GM18873 (cell line): Measurements from ENCODE around the gene GPRC6A.
"Not testable (repeated sequence)": the region's sequence is repeated elsewhere in the genome, so short reads cannot be mapped to it uniquely, and the experiment has no call there.

Experiments used
- ATAC-seq: cut with Tn5 transposase; IDR thresholded peaks from one replicate; pipeline ENCODE4 v1.9.1; 2021; ENCODE audit warnings: mild to moderate bottlenecking, moderate library complexity, moderate number of reproducible peaks; ENCODE audit not compliant: unreplicated experiment, low FRiP score

The GPRC6A gene, protein sequence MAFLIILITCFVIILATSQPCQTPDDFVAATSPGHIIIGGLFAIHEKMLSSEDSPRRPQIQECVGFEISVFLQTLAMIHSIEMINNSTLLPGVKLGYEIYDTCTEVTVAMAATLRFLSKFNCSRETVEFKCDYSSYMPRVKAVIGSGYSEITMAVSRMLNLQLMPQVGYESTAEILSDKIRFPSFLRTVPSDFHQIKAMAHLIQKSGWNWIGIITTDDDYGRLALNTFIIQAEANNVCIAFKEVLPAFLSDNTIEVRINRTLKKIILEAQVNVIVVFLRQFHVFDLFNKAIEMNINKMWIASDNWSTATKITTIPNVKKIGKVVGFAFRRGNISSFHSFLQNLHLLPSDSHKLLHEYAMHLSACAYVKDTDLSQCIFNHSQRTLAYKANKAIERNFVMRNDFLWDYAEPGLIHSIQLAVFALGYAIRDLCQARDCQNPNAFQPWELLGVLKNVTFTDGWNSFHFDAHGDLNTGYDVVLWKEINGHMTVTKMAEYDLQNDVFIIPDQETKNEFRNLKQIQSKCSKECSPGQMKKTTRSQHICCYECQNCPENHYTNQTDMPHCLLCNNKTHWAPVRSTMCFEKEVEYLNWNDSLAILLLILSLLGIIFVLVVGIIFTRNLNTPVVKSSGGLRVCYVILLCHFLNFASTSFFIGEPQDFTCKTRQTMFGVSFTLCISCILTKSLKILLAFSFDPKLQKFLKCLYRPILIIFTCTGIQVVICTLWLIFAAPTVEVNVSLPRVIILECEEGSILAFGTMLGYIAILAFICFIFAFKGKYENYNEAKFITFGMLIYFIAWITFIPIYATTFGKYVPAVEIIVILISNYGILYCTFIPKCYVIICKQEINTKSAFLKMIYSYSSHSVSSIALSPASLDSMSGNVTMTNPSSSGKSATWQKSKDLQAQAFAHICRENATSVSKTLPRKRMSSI

DNA sequence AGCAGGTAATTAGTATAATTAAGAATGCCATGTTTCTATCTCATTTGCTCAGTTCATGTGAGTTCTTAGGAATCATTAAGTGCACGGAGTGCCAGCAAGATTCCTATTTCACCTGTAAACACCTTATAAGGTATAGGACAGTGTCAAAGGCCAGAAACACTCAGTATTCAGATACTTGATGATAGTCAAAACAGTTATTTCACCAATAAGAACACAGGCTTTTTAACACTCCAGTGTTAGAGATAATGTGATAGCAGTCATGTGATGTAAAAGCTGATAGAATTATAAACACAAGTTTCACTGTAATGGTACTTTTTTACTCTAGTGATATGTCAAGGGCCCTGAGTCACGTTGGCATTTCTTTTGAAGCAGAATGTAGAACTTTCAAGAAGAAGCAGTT, at the start of gene GPRC6A:
Gene GPRC6A, minus strand, starts transcription at position 101 of the 400 bp plus-strand sequence. Its CDS starts 70 bp downstream, at position 31.
- ATAC-seq = no peak

GRCh38 chr6:116877743-116878142, 48.9 kb upstream of the GPRC6A start:
- ATAC-seq = no peak

DNA sequence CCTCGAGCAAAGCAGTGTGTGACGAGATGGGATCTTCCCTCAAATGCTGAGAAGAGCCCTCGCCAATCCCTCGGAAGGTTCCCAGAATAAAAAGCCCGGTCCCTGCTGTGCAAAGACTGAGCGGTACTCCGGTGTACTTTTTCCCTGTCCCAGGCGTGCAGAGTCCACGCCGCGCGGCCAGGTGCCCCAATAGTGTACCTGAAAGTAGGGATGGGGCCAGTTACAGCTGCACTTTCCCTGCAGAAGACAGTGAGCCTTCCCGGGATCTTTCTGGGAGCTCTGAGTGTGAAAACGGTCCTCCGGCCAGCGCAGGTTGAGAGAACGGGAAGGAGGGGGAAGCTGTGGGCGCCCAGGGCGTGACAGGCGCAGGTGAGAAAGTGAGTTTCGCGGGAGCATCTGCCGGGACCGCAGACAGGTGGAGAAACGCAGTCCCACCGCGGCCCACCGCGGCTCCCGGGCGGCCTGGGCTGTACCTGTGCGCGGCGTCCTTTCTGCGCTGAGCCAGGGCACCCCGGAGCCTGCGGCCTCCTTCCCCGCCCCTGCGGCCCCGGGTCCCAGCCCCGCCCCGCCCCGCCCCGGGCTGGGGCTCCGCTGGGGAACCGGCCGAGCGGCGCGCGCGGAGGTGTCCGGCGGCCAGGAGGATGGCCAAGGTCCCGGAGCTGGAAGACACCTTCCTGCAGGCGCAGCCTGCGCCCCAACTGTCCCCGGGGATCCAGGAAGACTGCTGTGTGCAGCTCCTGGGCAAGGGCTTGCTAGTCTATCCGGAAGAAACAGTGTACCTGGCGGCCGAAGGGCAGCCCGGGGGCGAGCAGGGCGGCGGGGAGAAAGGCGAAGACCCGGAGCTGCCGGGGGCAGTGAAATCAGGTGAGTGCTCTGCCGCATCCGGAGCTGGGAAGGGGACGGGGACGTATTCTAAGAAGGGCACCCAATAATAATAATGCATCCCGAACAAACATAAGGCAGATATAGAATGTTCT, 48.0 kb upstream of the GPRC6A start, which contains the start of gene RFX6:
Gene RFX6, plus strand, starts transcription at position 608 of the 977 bp plus-strand sequence. Its CDS starts 34 bp downstream, at position 642.
- ATAC-seq = no peak

DNA sequence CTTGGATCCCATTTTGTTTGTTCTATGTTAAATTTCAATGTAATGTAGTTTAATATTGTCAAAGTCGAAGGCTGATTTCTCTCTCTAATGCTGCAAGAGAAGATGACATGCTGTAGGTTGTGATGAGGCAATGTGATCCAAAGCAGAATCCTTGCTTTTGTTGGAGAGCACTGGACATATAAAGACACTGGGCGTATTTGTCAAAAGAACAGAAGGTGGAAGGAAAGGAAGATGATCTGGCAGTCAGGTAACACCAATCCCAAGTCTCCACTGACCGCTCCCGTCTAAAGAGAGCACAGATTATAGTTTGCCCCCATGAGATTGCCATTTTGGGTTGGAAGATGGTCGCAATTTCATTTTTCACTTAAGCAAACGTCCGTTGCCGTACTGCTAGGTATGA, 47.2 kb upstream of the GPRC6A start:
- no peak for ATAC-seq

DNA sequence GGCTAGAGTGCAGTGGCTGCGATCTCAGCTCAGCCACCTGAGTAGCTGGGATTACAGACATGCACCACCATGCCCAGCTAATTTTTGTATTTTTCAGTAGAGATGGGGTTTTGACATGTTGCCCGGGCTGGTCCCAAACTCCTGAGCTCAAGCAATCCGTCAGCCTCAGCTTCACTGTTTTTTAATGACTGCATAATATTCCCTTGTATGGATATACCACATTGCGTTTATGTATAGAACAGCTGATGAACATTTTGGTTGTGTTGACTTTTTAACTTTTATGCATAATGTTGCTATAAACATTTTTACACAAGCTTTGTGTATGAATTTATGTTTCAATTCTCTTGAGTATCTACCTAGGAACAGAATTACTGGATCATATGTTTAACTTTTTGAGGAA, 43.9 kb upstream of the GPRC6A start:
- no peak for ATAC-seq

DNA sequence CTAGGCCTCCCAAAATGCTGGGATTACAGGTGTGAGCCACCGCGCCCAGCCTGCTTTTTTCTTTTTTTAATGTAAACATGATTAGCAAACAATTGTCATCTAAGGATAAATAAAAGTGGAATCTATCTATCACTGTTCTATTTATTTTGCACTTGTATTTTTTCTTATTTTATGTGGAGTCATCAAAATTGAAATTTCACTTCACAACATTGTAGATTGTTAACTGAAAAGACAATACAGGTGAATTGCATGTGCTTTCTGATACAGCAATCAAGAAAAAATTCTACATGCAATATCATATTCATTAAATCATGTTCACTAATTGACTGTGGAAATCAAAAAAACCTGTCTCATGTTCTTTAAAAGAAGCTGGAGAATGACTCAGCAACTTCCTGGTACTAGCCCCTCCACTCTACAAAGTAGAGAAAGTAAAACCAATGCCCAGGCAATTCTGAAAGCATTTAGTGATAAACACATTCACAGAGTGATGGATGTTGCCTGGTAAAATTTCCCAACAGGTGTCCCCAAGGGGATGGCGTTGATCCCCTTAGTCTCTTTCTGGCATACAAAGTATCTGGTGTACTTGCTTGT, 37.5 kb upstream of the GPRC6A start:
- ATAC-seq = no peak

DNA sequence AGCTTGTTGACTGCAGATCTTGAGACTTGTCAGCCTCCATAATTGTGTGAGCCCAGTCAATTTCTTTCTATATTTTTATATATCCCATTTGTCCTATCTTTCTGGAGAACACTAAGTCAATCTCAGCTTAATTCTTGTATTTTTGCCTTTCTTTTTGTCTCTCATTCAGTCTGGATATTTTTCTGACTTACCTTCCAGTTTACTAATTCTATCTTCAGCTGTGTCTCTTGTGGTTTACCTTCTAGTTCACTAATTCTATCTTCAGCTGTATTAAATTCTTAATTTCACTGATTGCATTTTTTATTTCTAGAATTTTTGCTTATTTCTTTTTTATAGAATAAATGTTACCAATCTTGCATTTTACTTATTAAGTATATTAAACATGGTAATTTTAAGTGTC, 30.4 kb upstream of the GPRC6A start:
- no peak for ATAC-seq

- no peak for ATAC-seq
Measured at GRCh38 chr6:116858060-116858459, 29.2 kb upstream of the GPRC6A start.

DNA sequence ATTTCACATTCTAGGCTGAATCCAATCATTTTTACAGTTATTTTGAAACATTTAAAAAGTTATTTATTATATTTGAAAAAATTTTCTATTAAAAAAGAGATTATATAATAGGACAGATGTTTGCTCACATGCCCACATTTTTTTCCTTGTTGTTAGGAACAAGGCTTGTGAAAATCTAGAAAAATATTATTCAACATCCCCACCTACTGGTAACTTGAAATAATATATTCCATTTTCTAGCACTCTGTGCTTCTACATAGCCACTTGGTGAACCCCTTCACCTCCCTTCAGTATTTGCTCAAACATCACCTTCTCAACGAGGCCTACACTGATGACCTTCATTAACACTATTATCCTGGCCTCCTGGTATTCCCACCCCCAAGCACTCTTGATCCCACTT, 18.3 kb upstream of the GPRC6A start:
- ATAC-seq = no peak

GRCh38 chr6:116842459-116842858, 13.6 kb upstream of the GPRC6A start:
- no peak for ATAC-seq

DNA sequence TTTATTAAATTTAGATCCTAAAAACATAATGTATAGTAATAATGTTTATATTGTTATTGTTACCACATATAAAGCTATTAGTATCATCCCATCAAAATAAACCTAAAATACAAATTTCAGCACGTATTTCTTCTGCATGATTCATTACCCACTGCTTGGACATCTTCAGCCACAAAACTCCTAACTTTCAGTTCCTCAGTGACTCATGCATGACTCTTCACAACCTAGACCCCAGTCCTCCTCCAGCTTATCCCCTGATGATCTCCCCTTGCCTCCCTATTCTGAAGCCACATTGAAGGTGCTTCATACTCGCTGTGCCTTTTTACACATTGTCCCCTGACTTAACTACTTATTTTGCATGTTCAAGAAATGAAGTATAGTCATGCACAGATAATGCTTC, 11.2 kb upstream of the GPRC6A start:
- no peak for ATAC-seq

GRCh38 chr6:116836606-116837342, 7.9 kb upstream of the GPRC6A start:
- no peak for ATAC-seq

DNA sequence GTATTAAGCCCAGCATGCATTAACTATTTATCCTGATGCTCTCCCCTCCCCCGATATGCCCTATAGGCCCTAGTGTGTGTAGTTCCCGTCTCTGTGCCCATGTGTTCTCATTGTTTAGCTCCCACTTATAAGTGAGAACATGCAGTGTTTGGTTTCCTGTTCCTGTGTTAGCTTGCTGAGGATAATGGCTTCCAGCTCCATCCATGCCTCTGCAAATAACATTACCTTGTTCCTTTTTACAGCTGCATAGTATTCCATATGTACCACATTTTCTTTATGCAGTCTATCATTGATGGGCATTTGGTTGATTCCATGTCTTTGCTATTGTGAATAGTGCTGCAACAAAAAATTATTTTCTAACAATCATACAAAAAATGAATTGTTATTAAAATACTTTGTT, 5.6 kb upstream of the GPRC6A start:
- not testable (repeated sequence) for ATAC-seq

DNA sequence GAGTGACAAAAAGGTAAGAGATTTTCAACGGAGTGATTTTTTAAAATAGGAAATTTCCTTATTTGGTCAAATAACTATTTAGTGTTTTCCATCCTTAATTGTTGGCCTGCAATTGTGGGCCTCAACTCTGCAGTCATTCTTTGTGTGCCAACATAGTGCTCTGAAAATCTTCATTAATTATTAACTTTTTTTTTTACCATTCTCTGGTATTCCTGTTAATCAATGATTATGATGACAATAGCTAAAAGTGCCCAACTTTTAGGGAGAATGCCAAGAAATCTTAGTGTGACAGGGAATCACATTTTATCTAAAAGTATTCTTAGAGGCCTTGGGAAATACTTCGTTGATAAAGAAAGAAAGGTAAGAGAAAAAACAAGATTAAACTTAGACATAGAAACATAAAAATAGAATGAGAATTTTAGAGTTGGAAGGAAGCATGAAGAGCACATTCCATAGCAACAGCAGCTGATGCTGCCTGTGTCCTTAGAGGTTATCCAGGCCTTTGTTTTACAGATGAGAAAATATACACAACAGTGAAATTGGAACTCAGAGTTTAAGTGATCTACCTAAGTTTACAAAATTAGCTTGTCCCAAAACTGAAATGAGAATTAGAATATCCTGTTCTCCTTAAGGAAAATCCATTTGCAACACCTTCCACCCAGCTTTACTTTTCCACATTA, 1.2 kb downstream of the GPRC6A start:
- ATAC-seq = no peak

DNA sequence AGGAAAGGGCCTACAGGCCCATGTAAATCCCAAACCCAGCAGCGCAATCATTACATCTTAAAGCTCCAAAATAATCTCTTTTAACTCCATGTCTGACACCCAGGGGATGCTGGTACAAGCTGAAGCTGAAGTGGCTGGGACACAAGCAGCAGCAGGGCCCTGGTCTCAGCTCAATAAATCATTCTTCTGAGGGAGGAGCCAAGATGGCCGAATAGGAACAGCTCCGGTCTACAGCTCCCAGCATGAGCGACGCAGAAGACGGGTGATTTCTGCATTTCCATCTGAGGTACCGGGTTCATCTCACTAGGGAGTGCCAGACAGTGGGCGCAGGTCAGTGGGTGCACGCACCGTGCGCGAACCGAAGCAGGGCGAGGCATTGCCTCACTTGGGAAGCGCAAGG, 12.5 kb downstream of the GPRC6A start:
- not testable (repeated sequence) for ATAC-seq

- ATAC-seq = no peak
Measured at GRCh38 chr6:116812051-116812650, 16.7 kb downstream of the GPRC6A start.

GRCh38 chr6:116801971-116802370, 26.9 kb downstream of the GPRC6A start:
- no peak for ATAC-seq

DNA sequence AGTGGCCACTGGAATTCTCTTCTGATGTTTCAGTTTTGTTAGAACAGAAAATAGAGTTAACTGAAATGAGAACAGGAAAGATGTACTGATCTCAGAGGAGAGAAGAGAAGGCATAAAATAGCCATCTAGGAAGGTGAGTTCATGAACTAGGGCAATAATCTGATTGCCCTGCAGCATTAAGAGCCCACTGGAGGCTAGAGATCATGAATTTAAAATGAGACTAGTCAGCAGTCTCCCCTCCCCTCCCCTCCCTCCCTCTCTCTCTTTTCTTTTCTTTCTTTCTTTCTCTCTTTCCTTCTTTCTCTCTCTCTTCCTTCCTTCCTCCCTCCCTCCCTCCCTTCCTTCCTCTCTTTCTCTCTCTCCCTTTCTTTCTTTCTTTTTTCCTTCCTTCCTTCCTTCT, 28.9 kb downstream of the GPRC6A start:
- no peak for ATAC-seq
